AG04450 (cell line): ENCODE measurements around the gene UCN3. TPM values are rescaled to one million over a fixed set of nuclear protein-coding genes. Genes with fewer than 3 reads are reported as not detected.

Experiments
- CTCF ChIA-PET: fragments of 300-600, 350-600 bp; formaldehyde crosslinking; extraction: SDS; loops from one replicate; lab custom pipeline; 2022; ENCODE audit warnings: antibody characterized with exemption, inconsistent platforms; lab: Charles Lee
- POLR2A ChIA-PET: fragments of 350-600 bp; formaldehyde crosslinking; extraction: SDS; loops from one replicate; lab custom pipeline; 2021; ENCODE audit warnings: antibody characterized with exemption, inconsistent platforms; lab: Yijun Ruan, JAX
- DNase-seq: peaks from one replicate; pipeline ENCODE4 v3.0.0-alpha.2; 2011; ENCODE audit warnings: low read depth, low spot score
- H3K27ac ChIP-seq: one replicate; pipeline ENCODE4 v1.5.1; 2012; ENCODE audit warnings: low read depth, low read length, control low read depth
- H3K27me3 ChIP-seq: one replicate; pipeline ENCODE4 v1.6.0; 2012; ENCODE audit warnings: low read length; ENCODE audit not compliant: control insufficient read depth, insufficient read depth
- H3K4me3 ChIP-seq: 2 replicates; pipeline ENCODE4 v1.5.1; 2011; ENCODE audit warnings: mild to moderate bottlenecking, low read depth, low read length, control low read depth
- H3K9me3 ChIP-seq: 2 replicates; pipeline ENCODE4 v1.5.1; 2012; ENCODE audit warnings: low read length; ENCODE audit not compliant: control insufficient read depth, insufficient read depth
- CTCF ChIP-seq: IDR thresholded peaks from 2 replicates; pipeline ENCODE4 v1.5.1; 2011; ENCODE audit warnings: low read depth, low read length, control low read depth, inconsistent platforms
- polyA plus RNA-seq: library from polyadenylated mRNA; depleted of rRNA; stranded (reverse); fragments of >200 nt; gene quantifications from 2 replicates; pipeline ENCODE4 v1.2.3, GENCODE V29; 2011

Gene UCN3
- polyA plus RNA-seq, 1 experiment: not detected

GRCh38 chr10:5395168-5395567, 30.4 kb downstream of the UCN3 start:
- CTCF ChIA-PET: interaction anchor here (0.5 to 0.6 kb wide), 2 partner anchors 8 to 47 kb away, joined by 3 read pairs; no protein-coding TSS in a partner anchor
- POLR2A ChIA-PET: no interaction called here
- no peak overlapping the region for H3K4me3 ChIP-seq
- no peak for TF ChIP-seq CTCF
- no peak for DNase-seq
- H3K27me3 ChIP-seq: no peaks in the 10 kb centered on the region
- peaks cover 3% of the 10 kb centered on the region; the same call in 1 of the 2 replicates for H3K9me3 ChIP-seq
- no peak overlapping the region for H3K27ac ChIP-seq

- TF ChIP-seq CTCF: no peak
- Histone ChIP-seq H3K27ac (no peak overlapping the region), H3K27me3 (no peaks in the 10 kb centered on the region), H3K4me3 (no peak overlapping the region), H3K9me3 (peaks cover 3% of the 10 kb centered on the region; the same call in 1 of the 2 replicates)
- ChIA-PET POLR2A (no interaction called here), CTCF (interaction anchor here (0.5 kb wide), 1 partner anchor 549 kb away, joined by 4 read pairs; no protein-coding TSS in a partner anchor)
- no peak for DNase-seq
These were observed 32.0 kb downstream of the UCN3 start for GRCh38 chr10:5396556-5397300.

- ChIA-PET CTCF (interaction anchor here (1.1 kb wide), 1 partner anchor 16 kb away, joined by 3 read pairs; no protein-coding TSS in a partner anchor), POLR2A (no interaction called here)
- no peaks in the 10 kb centered on the region for H3K9me3 ChIP-seq
- no peak for DNase-seq
- H3K4me3 ChIP-seq: no peak overlapping the region
- H3K27me3 ChIP-seq: no peaks in the 10 kb centered on the region
- TF ChIP-seq CTCF: no peak
- no peak overlapping the region for H3K27ac ChIP-seq
These were observed 34.6 kb downstream of the UCN3 start for GRCh38 chr10:5399332-5399731.

- H3K27ac ChIP-seq: no peak overlapping the region
- TF ChIP-seq CTCF: no peak
- no peaks in the 10 kb centered on the region for H3K27me3 ChIP-seq
- no peaks in the 10 kb centered on the region for H3K9me3 ChIP-seq
- no peak overlapping the region for H3K4me3 ChIP-seq
- CTCF ChIA-PET: interaction anchor here (1.3 kb wide), 1 partner anchor 17 kb away, joined by 3 read pairs; no protein-coding TSS in a partner anchor
- DNase-seq: no peak
- POLR2A ChIA-PET: no interaction called here
These were observed 35.9 kb downstream of the UCN3 start for GRCh38 chr10:5400468-5401240.
